ENCODE data around the gene NDUFV3. TPM values are rescaled to one million over a fixed set of nuclear protein-coding genes. Genes with fewer than 3 reads are reported as not detected.

NDUFV3 gene
- total RNA-seq, 1 donor from 2014 or later, result 41.3 TPM

DNA sequence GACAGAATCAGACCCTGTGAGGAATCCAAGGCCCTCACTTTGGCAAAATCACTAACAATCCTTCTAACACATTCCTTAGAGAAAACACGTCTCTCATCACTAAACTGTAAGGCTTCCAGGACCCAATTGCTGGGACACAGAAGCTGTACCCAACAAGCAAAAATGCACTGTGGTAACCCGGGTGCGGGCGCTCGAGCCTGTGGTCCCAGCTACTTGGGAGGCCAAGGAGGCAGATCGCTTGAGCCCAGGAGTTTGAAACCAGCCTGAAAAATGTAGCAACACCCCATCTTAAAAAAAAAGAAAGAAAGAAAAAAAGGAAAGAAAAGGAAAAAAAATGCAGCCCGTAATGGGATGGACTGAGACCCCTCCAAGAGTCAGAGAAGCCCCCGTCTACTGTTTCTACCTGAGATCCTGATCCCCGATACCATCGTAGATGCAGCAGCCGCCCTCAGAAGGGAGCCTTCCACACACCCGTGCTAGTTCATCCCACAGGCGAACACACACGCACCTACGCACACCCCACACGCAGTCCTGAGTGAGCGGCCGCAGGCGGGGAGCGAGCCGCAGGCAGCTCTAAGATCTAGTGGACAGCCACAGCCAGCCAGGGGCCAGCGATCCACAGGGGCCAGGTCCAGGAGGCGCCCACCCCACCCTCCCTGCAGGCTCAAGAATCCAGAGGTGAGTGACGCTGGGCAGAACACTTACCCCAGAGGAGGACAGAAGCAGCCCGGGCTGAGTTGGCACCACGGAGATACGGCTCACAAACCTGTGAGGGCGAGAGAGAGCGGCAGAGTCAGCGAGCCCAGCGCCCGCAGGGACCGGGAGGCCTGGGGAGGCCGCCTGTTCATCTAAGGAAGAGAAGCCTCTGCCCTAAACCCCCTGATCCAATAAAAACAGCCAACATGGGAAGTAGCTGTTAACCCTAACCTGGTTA lies 33.9 kb upstream of the NDUFV3 start:
- H3K4me1 Mint-ChIP-seq (ENCODE audit: unreplicated experiment), result no peaks in the 10 kb centered on the region
- no peak for DNase-seq (ENCODE audit: extremely low spot score, unreplicated experiment)
- peaks cover 30% of the 10 kb centered on the region for H3K36me3 Mint-ChIP-seq (ENCODE audit: unreplicated experiment)
- no peak overlapping the region for H3K4me3 Mint-ChIP-seq (ENCODE audit: unreplicated experiment)
- TF ChIP-seq CTCF (IDR thresholded peaks at IDR 0.05), result no peak
- H3K9me3 Mint-ChIP-seq (ENCODE audit: unreplicated experiment), result no peaks in the 10 kb centered on the region
- H3K27ac Mint-ChIP-seq (ENCODE audit: unreplicated experiment), result no peak overlapping the region
- H3K27me3 Mint-ChIP-seq (ENCODE audit: unreplicated experiment), result no peaks in the 10 kb centered on the region

DNA sequence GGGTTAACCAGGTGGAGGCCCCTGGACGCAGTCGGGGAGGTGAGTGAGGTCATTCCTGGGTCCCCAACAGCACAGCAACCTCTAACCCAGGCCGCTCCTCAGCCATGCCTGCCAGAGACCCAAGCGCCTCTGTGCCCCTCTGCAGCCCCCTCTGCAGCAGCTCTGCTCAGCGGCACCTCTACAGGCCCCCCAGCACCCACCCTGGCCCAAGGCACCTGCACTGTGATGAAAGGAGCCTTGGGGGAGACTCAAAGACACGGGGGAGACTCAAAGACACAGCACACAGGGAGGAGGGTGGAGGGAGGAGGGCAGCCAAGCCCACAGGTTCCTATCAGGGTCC lies 33.2 kb upstream of the NDUFV3 start:
- no peak overlapping the region for H3K4me3 Mint-ChIP-seq (ENCODE audit: unreplicated experiment)
- H3K9me3 Mint-ChIP-seq (ENCODE audit: unreplicated experiment), result no peaks in the 10 kb centered on the region
- H3K27ac Mint-ChIP-seq (ENCODE audit: unreplicated experiment), result no peak overlapping the region
- DNase-seq (ENCODE audit: extremely low spot score, unreplicated experiment), result no peak
- H3K27me3 Mint-ChIP-seq (ENCODE audit: unreplicated experiment), result no peaks in the 10 kb centered on the region
- TF ChIP-seq CTCF (IDR thresholded peaks at IDR 0.05), result no peak
- no peaks in the 10 kb centered on the region for H3K4me1 Mint-ChIP-seq (ENCODE audit: unreplicated experiment)
- H3K36me3 Mint-ChIP-seq (ENCODE audit: unreplicated experiment), result peaks cover 31% of the 10 kb centered on the region

DNA sequence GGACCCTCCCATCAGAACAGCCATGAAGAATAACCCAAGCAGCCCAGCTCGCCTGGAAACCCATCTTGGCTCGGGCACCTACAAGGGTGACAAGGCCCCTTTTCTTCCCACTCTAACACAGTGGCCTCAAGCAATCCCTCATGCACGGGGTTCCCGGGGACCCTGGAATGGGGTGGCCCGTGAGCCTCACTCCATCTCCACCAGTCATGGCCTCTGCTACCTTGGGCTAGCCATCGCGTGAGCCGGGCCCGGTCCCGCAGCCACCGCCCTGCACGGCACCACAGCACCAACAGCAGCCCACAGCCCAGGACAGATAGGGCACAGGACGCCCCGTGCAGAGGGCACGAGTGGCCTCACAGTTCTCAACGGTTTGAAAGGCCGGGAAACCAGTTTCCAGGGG lies 32.8 kb upstream of the NDUFV3 start:
- no peak for DNase-seq (ENCODE audit: extremely low spot score, unreplicated experiment)
- Mint-ChIP-seq H3K27ac (ENCODE audit: unreplicated experiment) (no peak overlapping the region), H3K4me1 (ENCODE audit: unreplicated experiment) (no peaks in the 10 kb centered on the region), H3K27me3 (ENCODE audit: unreplicated experiment) (no peaks in the 10 kb centered on the region), H3K9me3 (ENCODE audit: unreplicated experiment) (no peaks in the 10 kb centered on the region), H3K36me3 (ENCODE audit: unreplicated experiment) (peaks cover 32% of the 10 kb centered on the region), H3K4me3 (ENCODE audit: unreplicated experiment) (no peak overlapping the region)
- TF ChIP-seq CTCF (IDR thresholded peaks at IDR 0.05), result no peak

DNA sequence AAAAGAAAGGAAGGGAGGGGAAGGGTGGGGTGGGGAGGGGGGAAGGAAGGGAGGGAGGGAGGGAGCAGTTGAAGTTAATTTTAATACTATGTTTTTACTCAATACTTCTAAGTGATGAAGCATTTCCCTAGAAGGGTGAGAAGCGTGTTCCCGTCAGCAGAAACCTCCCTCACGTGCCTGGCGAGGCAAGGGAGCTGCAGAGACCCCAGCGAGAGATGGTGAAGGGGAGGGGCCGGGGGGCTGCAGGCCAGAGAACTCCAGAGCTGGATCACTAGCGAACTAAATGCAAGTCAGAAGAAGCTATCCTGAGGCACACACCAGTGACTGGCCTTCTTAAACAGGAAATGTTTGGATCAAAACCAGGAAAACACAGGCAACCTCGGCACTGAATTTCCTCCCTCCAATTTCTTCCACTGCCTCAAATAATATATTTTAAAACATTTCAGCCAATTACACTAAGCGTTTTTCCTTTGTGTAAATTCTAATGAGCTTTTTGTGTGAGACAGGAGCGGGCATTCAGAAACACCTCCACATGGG lies 31.7 kb upstream of the NDUFV3 start:
- Mint-ChIP-seq H3K9me3 (ENCODE audit: unreplicated experiment) (no peaks in the 10 kb centered on the region), H3K27me3 (ENCODE audit: unreplicated experiment) (no peaks in the 10 kb centered on the region), H3K27ac (ENCODE audit: unreplicated experiment) (no peak overlapping the region), H3K4me1 (ENCODE audit: unreplicated experiment) (peaks cover 6% of the 10 kb centered on the region), H3K36me3 (ENCODE audit: unreplicated experiment) (peaks cover 31% of the 10 kb centered on the region), H3K4me3 (ENCODE audit: unreplicated experiment) (no peak overlapping the region)
- no peak for DNase-seq (ENCODE audit: extremely low spot score, unreplicated experiment)
- no peak for TF ChIP-seq CTCF (IDR thresholded peaks at IDR 0.05)

GRCh38 chr21:42861848-42862400 lies 31.2 kb upstream of the NDUFV3 start:
- no peak for DNase-seq (ENCODE audit: extremely low spot score, unreplicated experiment)
- Mint-ChIP-seq H3K27me3 (ENCODE audit: unreplicated experiment) (no peaks in the 10 kb centered on the region), H3K9me3 (ENCODE audit: unreplicated experiment) (no peaks in the 10 kb centered on the region), H3K4me1 (ENCODE audit: unreplicated experiment) (peaks cover 6% of the 10 kb centered on the region), H3K36me3 (ENCODE audit: unreplicated experiment) (peaks cover 31% of the 10 kb centered on the region), H3K27ac (ENCODE audit: unreplicated experiment) (no peak overlapping the region), H3K4me3 (ENCODE audit: unreplicated experiment) (no peak overlapping the region)
- TF ChIP-seq CTCF (IDR thresholded peaks at IDR 0.05), result no peak

Measured in osteocyte (in vitro differentiated cells).